GM12878 (cell line): ENCODE measurements around the gene ANKRD13D. TPM values are rescaled to one million over a fixed set of nuclear protein-coding genes. Genes with fewer than 3 reads are reported as not detected.

Source experiments
- ATF2 ChIP-seq: IDR thresholded peaks from 2 replicates; pipeline ENCODE4 v1.6.1; 2012; ENCODE audit warnings: low read length, inconsistent platforms
- ATF7 ChIP-seq: fragments of 450-650 bp; IDR thresholded peaks from 2 replicates; pipeline ENCODE4 v1.6.1; 2016; ENCODE audit warnings: low read depth, mild to moderate bottlenecking
- BMI1 ChIP-seq: fragments of 450-650 bp; IDR thresholded peaks from 2 replicates; pipeline ENCODE4 v1.6.1; 2016; ENCODE audit warnings: mild to moderate bottlenecking, moderate library complexity, borderline replicate concordance
- CBX3 ChIP-seq: fragments of 200-600 bp; sonication (generic); IDR thresholded peaks from 2 replicates; pipeline ENCODE4 v1.6.1; 2016; ENCODE audit warnings: low read depth, borderline replicate concordance
- CHD1 ChIP-seq: IDR thresholded peaks from 2 replicates; pipeline ENCODE4 v1.6.1; 2012; ENCODE audit warnings: low read depth, low read length, improper control_type of control experiment
- CHD2 ChIP-seq: IDR thresholded peaks from 2 replicates; pipeline ENCODE4 v1.6.1; 2011; ENCODE audit warnings: low read depth, low read length, improper control_type of control experiment, borderline replicate concordance
- DPF2 ChIP-seq: fragments of 450-650 bp; IDR thresholded peaks from 2 replicates; pipeline ENCODE4 v1.6.1; 2017; ENCODE audit warnings: mild to moderate bottlenecking
- EED ChIP-seq: sonication (generic); IDR thresholded peaks from 2 replicates; pipeline ENCODE4 v1.6.1; 2016; ENCODE audit warnings: antibody characterized with exemption, low read depth
- ELK1 ChIP-seq: IDR thresholded peaks from 2 replicates; pipeline ENCODE4 v1.6.1; 2012; ENCODE audit warnings: low read depth, low read length, improper control_type of control experiment
- HDAC6 ChIP-seq: fragments of 200-600 bp; sonication (generic); IDR thresholded peaks from one replicate; pipeline ENCODE4 v1.8.0; 2017; ENCODE audit warnings: antibody characterized with exemption; ENCODE audit not compliant: unreplicated experiment
- IKZF2 ChIP-seq, 2 experiments: fragments of 450-650 bp; IDR thresholded peaks; 2 replicates each; pipeline ENCODE4 v1.6.1; 2017; ENCODE audit warnings: mild to moderate bottlenecking in 2 of 2, moderate library complexity in 2 of 2
- MYB ChIP-seq: fragments of 150-350 bp; IDR thresholded peaks from 2 replicates; pipeline ENCODE4 v1.6.1; 2014; ENCODE audit warnings: mild to moderate bottlenecking, low read depth, low read length, borderline replicate concordance
- NBN ChIP-seq: fragments of 450-650 bp; IDR thresholded peaks from 2 replicates; pipeline ENCODE4 v1.6.1; 2016
- NKRF ChIP-seq: fragments of 450-650 bp; conservative IDR thresholded peaks from 2 replicates; pipeline ENCODE4 v1.6.1; 2017; ENCODE audit warnings: mild to moderate bottlenecking, moderate library complexity
- POU2F2 ChIP-seq: IDR thresholded peaks from 3 replicates; pipeline ENCODE4 v1.6.1; 2011; ENCODE audit warnings: low read depth, mild to moderate bottlenecking, low read length, borderline replicate concordance
- RCOR1 ChIP-seq: conservative IDR thresholded peaks from 2 replicates; pipeline ENCODE4 v1.6.1; 2012; ENCODE audit warnings: low read depth, low read length, improper control_type of control experiment
- REST ChIP-seq: IDR thresholded peaks from 2 replicates; pipeline ENCODE4 v1.6.1; 2012; ENCODE audit warnings: mild to moderate bottlenecking, low read depth, low read length
- RUNX3 ChIP-seq: IDR thresholded peaks from 2 replicates; pipeline ENCODE4 v1.6.1; 2012; ENCODE audit warnings: low read length, inconsistent platforms
- SMC3 ChIP-seq: IDR thresholded peaks from 2 replicates; pipeline ENCODE4 v1.6.1; 2011; ENCODE audit warnings: low read length, improper control_type of control experiment, borderline replicate concordance
- SREBF1 ChIP-seq: IDR thresholded peaks from 2 replicates; pipeline ENCODE4 v1.6.1; 2012; ENCODE audit warnings: mild to moderate bottlenecking, low read length
- TARDBP ChIP-seq: IDR thresholded peaks from 2 replicates; pipeline ENCODE4 v1.6.1; 2016; ENCODE audit warnings: borderline replicate concordance
- TCF3 ChIP-seq: IDR thresholded peaks from 2 replicates; pipeline ENCODE4 v1.6.1; 2012; ENCODE audit warnings: low read depth, mild to moderate bottlenecking, low read length, borderline replicate concordance; ENCODE audit not compliant: insufficient read depth
- ZSCAN29 ChIP-seq: fragments of 450-650 bp; IDR thresholded peaks from 2 replicates; pipeline ENCODE4 v1.6.1; 2017; ENCODE audit warnings: mild to moderate bottlenecking, moderate library complexity
- polyA plus RNA-seq, 11 experiments: library from polyadenylated mRNA; depleted of rRNA in 4 of 11; unstranded in 6 of 11; stranded (reverse) in 5 of 11; fragments of >200 nt; fragmentation: Nextera tagmentation in 4 of 11; fragmentation: Illumina TruSeq in 1 of 11; extraction: Ambion mirVana in 4 of 11; extraction: Trizol in 1 of 11; gene quantifications; 1 replicate in 1 of 11; 2 replicates in 10 of 11; pipeline versions ENCODE4 v1.2.1 to v1.2.3, GENCODE V29; 2011 to 2016; ENCODE audit warnings: inconsistent platforms in 2 of 11, missing spikeins in 2 of 11, low read depth in 1 of 11
- total RNA-seq, 4 experiments: library from RNA; depleted of rRNA in 3 of 4; stranded (reverse); fragments of >200 nt in 3 of 4; fragmentation: Illumina TruSeq in 1 of 4; extraction: Trizol in 1 of 4; gene quantifications; 2 replicates each; pipeline versions ENCODE4 v1.2.1 to v1.2.3, GENCODE V29; 2013 to 2021

The ANKRD13D gene
- total and polyA plus RNA-seq, 10 of the 15 experiments (the other 5 are each of a cell fraction or from before 2014, with no cell fraction given), result 2.0 to 56.2 (median 21.4) TPM

GRCh38 chr11:67240576-67241389, 48.3 kb upstream of the ANKRD13D start (continued):
- no peak for TF ChIP-seq SREBF1
- peak; percentile 32 to 62 for TF ChIP-seq IKZF2 (IDR thresholded peaks at IDR 0.05)
- no peak for TF ChIP-seq MYB
- TF ChIP-seq POU2F2, result peak; percentile 75; the same call in 1 of the 3 replicates
- TF ChIP-seq ZSCAN29, result 0 out of 2 replicates have a peak, but pooled peaks have one; percentile 13
- peak; percentile 37; the same call in 1 of the 2 replicates for TF ChIP-seq ATF7
- peak; percentile 53; the same call in 1 of the 2 replicates for TF ChIP-seq REST
- TF ChIP-seq HDAC6, result peak; percentile 38
- no peak for TF ChIP-seq CHD1
- peak; percentile 87 for TF ChIP-seq CHD2
- TF ChIP-seq TCF3, result peak; percentile 19; the same call in 1 of the 2 replicates
- peak; percentile 25; the same call in 1 of the 2 replicates for TF ChIP-seq EED
- TF ChIP-seq NKRF, result peak; percentile 83; the same call in 1 of the 2 replicates
- TF ChIP-seq NBN, result peak; percentile 85; the same call in 1 of the 2 replicates
- peak; percentile 85 for TF ChIP-seq BMI1
- no peak for TF ChIP-seq TARDBP
- TF ChIP-seq RCOR1, result no peak
- peak; percentile 53; the same call in 1 of the 2 replicates for TF ChIP-seq RUNX3
- TF ChIP-seq ELK1, result 0 out of 2 replicates have a peak, but pooled peaks have one; percentile 28
- TF ChIP-seq SMC3, result peak; percentile 12; the same call in 1 of the 2 replicates
- TF ChIP-seq ATF2, result peak; percentile 69; the same call in 1 of the 2 replicates
- no peak for TF ChIP-seq CBX3
- TF ChIP-seq DPF2, result peak; percentile 76; the same call in 1 of the 2 replicates
